Subcutaneous adipose tissue (tissue), 4 donors: ENCODE measurements around the gene DGKE. TPM values are rescaled to one million over a fixed set of nuclear protein-coding genes. Genes with fewer than 3 reads are reported as not detected.

Experiments used
- total RNA-seq, 4 donors: library from RNA; depleted of rRNA; stranded (reverse); fragments of >200 nt; gene quantifications; one replicate each; pipeline ENCODE4 v1.1.0, GENCODE V29; 2016
- TF ChIP-seq, protein P1 (sequence below): fragments of 450-650 bp; IDR thresholded peaks from one replicate; pipeline ENCODE4 v1.5.1; 2016; ENCODE audit warnings: low read depth, mild to moderate bottlenecking, control low read depth, antibody characterized with exemption, moderate library complexity

The DGKE gene
- total RNA-seq, 4 donors from 2014 or later, result 5.4 to 18.1 (median 10.5) TPM

- TF ChIP-seq, protein P1, sequence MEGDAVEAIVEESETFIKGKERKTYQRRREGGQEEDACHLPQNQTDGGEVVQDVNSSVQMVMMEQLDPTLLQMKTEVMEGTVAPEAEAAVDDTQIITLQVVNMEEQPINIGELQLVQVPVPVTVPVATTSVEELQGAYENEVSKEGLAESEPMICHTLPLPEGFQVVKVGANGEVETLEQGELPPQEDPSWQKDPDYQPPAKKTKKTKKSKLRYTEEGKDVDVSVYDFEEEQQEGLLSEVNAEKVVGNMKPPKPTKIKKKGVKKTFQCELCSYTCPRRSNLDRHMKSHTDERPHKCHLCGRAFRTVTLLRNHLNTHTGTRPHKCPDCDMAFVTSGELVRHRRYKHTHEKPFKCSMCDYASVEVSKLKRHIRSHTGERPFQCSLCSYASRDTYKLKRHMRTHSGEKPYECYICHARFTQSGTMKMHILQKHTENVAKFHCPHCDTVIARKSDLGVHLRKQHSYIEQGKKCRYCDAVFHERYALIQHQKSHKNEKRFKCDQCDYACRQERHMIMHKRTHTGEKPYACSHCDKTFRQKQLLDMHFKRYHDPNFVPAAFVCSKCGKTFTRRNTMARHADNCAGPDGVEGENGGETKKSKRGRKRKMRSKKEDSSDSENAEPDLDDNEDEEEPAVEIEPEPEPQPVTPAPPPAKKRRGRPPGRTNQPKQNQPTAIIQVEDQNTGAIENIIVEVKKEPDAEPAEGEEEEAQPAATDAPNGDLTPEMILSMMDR, result no peak
These were observed 26.2 kb upstream of the DGKE start for GRCh38 chr17:56807723-56808122.

GRCh38 chr17:56808503-56808902, 25.4 kb upstream of the DGKE start:
- TF ChIP-seq, protein P1, result no peak

DNA sequence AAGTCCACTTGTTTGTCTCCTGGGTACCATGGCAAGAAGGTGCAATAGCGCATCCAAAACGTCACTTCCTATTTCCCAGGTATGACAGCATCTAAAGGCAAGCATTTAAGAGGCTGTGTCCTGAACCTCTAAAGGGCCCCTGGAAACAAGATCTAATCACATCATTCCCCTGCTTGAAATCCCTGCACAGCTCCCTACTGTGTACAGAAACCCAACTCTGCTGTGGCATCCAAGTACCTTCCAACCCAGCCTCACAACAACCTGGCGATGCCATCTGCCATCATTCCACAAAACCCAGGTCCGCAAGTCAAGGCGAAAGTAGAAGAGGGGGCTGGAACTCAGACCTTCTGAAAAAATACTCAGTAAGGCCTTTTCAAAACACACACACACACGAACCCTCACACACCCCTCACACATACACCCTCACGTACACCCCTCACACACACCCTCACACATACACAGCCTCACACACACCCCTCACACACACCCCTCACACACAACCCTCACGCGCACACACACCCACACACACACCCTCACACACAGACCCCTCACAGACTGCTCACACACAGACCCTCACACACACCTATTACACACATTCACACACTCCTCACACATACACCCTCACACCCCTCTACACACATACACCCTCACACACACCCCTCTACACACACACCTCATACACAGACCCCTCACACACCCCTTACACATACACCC, 24.7 kb upstream of the DGKE start:
- TF ChIP-seq, protein P1, result no peak

DNA sequence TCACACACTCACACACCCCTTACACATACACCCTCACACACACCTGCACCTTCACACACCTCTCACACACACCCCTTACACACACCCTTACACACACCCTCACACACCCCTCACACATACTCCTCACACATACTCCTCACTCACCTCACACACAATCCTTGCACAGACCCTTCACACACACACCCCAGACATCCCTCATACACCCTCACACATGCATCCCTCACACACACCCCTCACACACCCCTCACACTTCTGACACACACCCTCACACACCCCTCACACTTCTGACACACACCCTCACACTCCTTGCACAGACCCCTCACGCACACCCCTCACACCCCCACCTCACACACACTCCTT, 24.2 kb upstream of the DGKE start:
- TF ChIP-seq, protein P1, result no peak

- TF ChIP-seq, protein P1, result no peak
These were observed 23.6 kb upstream of the DGKE start for GRCh38 chr17:56810343-56810742.

- TF ChIP-seq, protein P1, result no peak
These were observed 22.8 kb upstream of the DGKE start for GRCh38 chr17:56810891-56811775.

DNA sequence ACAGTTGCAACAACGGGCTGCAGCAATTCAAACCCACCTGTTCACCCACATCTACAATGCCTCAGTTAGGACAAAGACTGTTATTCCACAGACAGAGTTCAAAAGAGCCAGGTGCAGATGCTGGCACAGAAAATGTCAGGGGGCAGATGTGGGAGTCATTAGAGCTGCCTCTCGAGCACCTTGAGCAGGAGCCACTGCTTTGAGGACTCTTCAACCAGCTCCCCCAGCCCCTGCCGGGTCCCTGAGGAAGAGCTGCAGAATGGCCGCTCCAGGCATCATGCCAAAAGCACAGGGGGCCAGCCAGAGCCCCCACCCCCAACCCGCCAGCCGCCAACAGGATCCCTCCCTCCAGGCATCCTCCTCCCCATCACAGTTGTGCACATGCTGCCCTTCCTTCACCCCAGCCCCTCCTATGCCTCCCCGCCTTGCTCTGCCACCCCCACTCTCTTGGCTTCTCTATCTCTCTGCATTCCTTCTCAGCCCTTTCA, 21.0 kb upstream of the DGKE start:
- TF ChIP-seq, protein P1, result no peak
